Mesodermal cell (in vitro differentiated cells): ENCODE data around the gene PPP1R26.

Experiments used
- H3K27ac ChIP-seq: 2 replicates; pipeline ENCODE4 v1.7.0; 2013; ENCODE audit warnings: mild to moderate bottlenecking, low read depth, low read length, moderate library complexity; ENCODE audit not compliant: severe bottlenecking
- H3K36me3 ChIP-seq: 2 replicates; pipeline ENCODE4 v1.7.1; 2013; ENCODE audit warnings: mild to moderate bottlenecking, low read length, moderate library complexity; ENCODE audit not compliant: control insufficient read depth, insufficient read depth
- H3K4me1 ChIP-seq: one replicate; pipeline ENCODE4 v1.7.1; 2013; ENCODE audit warnings: mild to moderate bottlenecking, low read length; ENCODE audit not compliant: insufficient read depth, control insufficient read depth, poor library complexity, severe bottlenecking
- H3K4me3 ChIP-seq: 2 replicates; pipeline ENCODE4 v1.7.0; 2013; ENCODE audit warnings: low read length, control low read depth, mild to moderate bottlenecking; ENCODE audit not compliant: insufficient read depth, poor library complexity, severe bottlenecking; ENCODE audit errors: extremely low read depth
- H3K9me3 ChIP-seq: 2 replicates; pipeline ENCODE4 v1.7.1; 2013; ENCODE audit warnings: mild to moderate bottlenecking, low read length, moderate library complexity; ENCODE audit not compliant: control insufficient read depth
- WGBS, 2 experiments: methylation state at CpG; one replicate each; pipeline ENCODE4 v1.1.5; 2013; ENCODE audit warnings: missing lambda C conversion rate in 2 of 2; ENCODE audit not compliant: insufficient coverage in 2 of 2; 5-methylcytosine and 5-hydroxymethylcytosine counted together

PPP1R26 gene

DNA sequence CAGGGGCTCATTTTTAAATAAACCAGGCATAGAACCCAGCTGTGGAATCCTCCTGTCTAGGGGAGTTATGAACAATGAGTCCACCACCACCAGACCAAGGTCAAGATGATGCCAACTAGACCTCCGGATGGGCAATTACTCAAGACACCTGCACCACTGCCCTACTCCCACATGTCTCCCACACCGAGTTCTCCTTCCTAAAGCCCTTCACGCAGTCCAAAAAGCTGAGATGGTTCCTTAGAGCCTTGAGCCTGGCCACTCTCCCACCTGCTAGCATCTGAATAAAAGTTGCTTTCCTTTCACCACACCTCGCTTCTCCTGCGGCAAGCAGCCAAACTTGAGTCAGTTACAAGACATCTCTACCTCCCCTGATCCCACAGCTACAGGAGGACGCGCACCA is 15.4 kb upstream of the PPP1R26 start:
- Histone ChIP-seq H3K9me3 (no peaks in the 10 kb centered on the region), H3K27ac (no peak overlapping the region), H3K4me1 (peaks cover 18% of the 10 kb centered on the region), H3K36me3 (no peaks in the 10 kb centered on the region), H3K4me3 (no peak overlapping the region)
- 94 to 98% methylated on average over 4 to 7 of the region's 7 CpGs for WGBS, 2 experiments

DNA sequence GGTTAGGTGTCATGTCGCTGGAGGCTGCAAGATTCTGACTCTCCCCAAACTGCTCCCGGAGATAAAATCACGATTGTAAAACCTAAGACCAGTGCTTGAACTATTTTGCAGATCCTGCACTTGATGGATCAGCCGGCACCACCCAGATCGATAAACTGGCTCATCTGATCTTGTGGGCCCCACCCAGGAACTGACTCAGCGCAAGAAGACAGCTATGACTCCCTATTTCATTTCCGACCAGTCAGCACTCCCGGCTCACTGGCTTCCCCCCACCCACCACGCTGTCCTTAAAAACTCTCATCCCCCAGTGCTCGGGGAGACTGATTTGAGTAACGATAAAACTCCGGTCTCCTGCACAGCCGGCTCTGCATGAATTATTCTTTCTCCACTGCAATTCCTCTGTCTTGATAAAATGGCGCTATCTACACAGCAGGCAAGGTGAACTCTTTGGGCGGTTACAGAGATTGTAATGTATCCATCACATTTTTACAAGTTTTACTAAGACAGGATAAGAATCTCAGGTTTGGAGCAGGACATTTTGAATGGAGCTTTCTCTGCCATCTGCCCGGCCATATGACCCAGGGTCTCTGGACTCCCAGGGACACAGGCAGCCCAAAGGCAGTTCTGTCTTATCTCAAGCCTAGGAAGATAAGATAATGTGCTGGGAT is 10.6 kb upstream of the PPP1R26 start:
- WGBS, 2 experiments, result 80 to 83% methylated on average over 13 to 15 of the region's 16 CpGs
- Histone ChIP-seq H3K36me3 (no peaks in the 10 kb centered on the region), H3K9me3 (no peaks in the 10 kb centered on the region), H3K4me3 (no peak overlapping the region), H3K4me1 (peaks cover 24% of the 10 kb centered on the region), H3K27ac (peak overlapping the region; percentile 72)

DNA sequence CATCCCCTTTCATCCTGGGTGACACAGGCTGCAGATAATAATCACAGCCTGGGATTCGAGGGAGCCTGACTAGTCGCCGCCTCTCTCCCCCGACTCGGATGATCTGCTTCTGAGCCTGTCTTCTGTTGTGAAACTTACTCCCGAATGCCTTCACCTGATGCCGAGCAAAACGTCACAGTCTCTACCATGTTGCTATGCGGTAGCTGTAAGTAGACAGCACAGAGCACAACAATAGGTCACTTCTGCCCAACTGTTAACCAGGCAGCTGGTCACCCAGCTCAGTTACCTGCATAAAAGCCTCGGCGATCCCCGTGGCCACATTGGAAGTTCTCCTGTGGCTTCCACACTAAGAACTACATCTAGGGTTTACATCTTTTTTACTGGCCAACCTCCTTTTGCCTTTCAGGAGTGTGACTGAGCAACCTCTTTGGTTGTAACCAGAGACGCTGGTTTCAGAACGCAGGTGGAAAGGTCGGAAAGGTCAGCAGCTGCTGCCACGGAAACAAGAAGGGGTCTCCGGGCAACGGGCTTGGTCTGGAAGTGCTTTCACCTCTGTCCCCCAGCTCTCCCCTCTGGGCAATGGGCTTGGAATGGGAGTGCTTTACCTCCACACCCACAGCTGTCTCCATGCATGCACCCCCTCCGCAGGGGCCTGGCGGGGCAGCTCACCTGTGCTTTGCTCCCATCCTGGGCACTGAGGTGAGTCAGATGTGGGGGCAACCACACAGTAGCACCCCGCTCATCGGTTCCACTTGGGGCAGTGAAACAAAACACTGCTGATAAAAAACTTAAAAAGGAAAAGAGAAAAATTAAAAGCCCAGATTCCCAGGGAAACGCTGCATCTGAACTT is 7.6 kb upstream of the PPP1R26 start:
- H3K27ac ChIP-seq, result peak overlapping the region; percentile 16
- 81 to 82% methylated on average over 20 to 23 of the region's 23 CpGs for WGBS, 2 experiments
- peaks cover 4% of the 10 kb centered on the region for H3K36me3 ChIP-seq
- peaks cover 27% of the 10 kb centered on the region for H3K4me1 ChIP-seq
- no peaks in the 10 kb centered on the region for H3K9me3 ChIP-seq
- no peak overlapping the region for H3K4me3 ChIP-seq

DNA sequence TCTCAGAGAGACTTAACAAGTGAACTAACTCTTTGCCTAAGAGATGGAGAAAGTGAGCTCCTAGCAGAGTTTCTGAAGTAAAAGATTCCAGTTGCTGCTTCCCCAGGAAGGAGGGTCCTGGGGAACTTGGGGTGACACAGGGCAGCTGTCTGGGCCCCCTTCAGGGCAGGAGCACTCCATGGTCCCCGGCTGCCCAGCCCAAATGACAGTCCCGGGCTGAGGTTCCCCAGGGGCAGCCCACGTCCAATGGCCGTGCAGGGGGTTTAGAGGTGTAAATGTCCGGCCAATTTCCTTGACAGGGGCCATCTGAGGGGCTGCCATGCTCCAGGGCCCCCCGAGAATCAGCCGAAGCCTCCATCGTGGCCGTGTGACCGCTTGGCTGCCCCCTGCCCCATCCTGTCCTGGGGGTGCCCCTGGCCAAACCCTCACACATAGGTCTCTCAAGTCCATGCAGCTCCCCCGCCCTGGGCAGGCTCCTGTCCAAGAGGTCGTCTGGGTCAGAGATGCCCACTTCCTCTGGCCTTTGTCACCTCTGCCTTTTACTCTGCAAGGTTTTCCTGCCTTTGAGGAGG is 5.5 kb upstream of the PPP1R26 start:
- H3K4me3 ChIP-seq, result no peak overlapping the region
- peaks cover 16% of the 10 kb centered on the region for H3K4me1 ChIP-seq
- no peak overlapping the region for H3K27ac ChIP-seq
- peaks cover 4% of the 10 kb centered on the region for H3K36me3 ChIP-seq
- 82 to 94% methylated on average over 11 of the region's 12 CpGs for WGBS, 2 experiments
- no peaks in the 10 kb centered on the region for H3K9me3 ChIP-seq

DNA sequence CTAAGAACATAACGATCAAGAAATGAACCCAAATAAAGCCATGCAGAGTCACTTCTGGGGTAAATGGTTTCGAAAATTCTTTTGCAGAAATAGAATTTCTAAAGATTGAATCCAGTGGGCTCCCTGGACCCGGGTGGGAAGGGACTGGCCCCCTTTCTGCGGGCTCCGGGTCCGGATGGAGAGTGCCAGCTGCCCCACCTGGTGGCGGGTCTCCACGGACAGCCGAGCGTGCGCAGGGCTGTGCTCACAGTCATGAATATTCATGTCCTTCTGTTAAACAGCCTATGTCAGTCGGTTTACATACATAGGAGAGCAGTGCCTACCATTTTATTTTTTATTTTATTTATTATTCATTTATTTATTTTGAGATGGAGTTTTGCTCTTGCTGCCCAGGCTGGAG is 4.7 kb upstream of the PPP1R26 start:
- WGBS, 2 experiments, result 18 to 22% methylated on average over 7 to 11 of the region's 12 CpGs
- peaks cover 4% of the 10 kb centered on the region for H3K36me3 ChIP-seq
- H3K9me3 ChIP-seq, result no peaks in the 10 kb centered on the region
- H3K4me1 ChIP-seq, result peaks cover 11% of the 10 kb centered on the region
- no peak overlapping the region for H3K27ac ChIP-seq
- H3K4me3 ChIP-seq, result no peak overlapping the region

DNA sequence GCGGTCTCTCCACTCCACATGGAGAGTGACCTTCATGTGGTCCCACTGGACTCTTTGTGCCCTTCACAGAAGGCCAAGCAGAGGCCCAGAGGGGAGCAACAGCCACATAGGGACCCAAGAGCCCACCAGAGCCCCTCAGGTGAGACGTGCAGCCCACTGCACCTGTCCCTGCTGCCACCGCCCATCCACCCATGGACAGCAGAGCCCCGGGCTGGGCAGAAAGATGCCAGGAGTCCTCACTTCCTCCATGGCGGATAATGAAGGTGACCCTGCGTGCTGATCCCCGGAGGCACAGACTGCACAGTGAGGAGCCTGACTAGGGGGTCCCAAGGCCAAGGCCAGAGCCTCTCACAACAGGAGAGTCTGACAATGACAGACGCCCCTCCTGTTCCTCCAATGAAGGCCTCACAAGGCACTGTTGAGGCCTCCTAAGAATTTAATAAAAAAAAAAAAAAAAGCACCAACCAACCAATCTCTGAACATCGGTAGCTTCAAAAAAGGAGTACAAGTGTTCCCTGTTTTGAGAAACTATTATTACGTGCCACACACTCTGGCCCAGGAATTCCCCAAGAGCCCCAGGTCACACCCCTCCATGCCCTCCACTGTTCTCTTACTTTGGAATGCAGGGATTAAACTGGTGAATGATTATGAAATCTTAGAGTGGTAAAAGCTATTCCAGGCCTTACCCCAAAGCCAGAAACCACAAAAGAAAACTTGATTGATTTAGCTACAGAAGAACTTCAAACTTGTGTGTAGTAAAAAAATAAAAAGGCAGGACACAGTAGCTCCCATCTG is 2.8 kb upstream of the PPP1R26 start:
- H3K4me1 ChIP-seq, result peaks cover 12% of the 10 kb centered on the region
- no peaks in the 10 kb centered on the region for H3K9me3 ChIP-seq
- no peak overlapping the region for H3K4me3 ChIP-seq
- H3K27ac ChIP-seq, result no peak overlapping the region
- WGBS, 2 experiments, result 86 to 92% methylated on average over 7 to 8 of the region's 10 CpGs
- H3K36me3 ChIP-seq, result peaks cover 4% of the 10 kb centered on the region

DNA sequence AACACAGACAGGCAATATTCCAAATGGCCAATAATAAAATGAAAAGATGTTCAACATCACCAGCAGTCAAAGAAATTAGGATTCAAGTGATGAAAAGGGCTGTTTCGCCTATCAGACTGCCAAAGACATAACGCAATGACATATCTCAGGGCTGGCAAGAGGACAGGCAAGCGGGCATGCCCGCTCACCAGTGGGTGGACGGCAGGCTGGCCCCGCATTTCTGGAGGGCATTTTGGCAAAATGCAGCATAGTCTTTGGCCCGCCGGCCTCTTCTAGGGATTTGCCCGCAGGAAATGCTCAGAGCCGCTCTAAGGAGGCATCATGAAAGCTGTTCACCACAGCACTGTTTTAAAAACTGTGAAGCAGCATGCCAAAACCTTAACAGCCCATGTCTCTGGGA is 1.4 kb upstream of the PPP1R26 start:
- peaks cover 7% of the 10 kb centered on the region for H3K36me3 ChIP-seq
- 88 to 91% methylated on average over 10 of the region's 10 CpGs for WGBS, 2 experiments
- H3K4me3 ChIP-seq, result no peak overlapping the region
- H3K27ac ChIP-seq, result no peak overlapping the region
- no peaks in the 10 kb centered on the region for H3K9me3 ChIP-seq
- peaks cover 8% of the 10 kb centered on the region for H3K4me1 ChIP-seq

DNA sequence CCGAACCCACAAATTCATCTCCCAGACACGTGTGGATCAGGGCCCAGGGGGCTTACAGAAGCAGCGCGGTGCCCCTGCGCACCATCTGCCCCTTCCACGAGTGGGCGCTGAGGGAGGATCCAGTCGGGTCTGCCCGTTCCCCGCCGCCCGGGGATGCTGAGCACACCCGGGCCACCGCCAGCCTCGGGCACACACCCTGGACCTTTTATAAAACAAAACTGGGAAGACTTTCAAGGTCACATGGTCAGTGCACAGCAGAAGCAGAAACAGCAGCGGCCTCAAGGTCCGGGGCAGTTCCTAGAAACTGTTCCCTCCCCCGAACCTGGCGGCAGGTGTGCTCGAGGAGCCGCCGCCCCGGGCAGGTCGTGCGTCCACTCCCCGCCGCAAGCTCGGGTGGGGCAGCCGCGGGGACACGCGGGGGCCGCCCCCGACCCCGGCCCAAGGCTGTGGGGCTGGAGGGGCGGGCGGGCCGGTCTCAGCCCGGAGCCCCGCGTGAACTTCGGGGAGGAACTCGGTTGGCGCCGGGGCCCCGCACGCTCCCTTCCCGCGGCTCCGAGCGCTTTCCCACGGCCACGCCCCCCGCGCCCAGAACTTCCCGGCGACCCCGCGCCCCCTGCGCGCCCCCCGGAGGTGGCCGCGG is 633 bp upstream of the PPP1R26 start:
- 12 to 13% methylated on average over 35 to 40 of the region's 64 CpGs for WGBS, 2 experiments

DNA sequence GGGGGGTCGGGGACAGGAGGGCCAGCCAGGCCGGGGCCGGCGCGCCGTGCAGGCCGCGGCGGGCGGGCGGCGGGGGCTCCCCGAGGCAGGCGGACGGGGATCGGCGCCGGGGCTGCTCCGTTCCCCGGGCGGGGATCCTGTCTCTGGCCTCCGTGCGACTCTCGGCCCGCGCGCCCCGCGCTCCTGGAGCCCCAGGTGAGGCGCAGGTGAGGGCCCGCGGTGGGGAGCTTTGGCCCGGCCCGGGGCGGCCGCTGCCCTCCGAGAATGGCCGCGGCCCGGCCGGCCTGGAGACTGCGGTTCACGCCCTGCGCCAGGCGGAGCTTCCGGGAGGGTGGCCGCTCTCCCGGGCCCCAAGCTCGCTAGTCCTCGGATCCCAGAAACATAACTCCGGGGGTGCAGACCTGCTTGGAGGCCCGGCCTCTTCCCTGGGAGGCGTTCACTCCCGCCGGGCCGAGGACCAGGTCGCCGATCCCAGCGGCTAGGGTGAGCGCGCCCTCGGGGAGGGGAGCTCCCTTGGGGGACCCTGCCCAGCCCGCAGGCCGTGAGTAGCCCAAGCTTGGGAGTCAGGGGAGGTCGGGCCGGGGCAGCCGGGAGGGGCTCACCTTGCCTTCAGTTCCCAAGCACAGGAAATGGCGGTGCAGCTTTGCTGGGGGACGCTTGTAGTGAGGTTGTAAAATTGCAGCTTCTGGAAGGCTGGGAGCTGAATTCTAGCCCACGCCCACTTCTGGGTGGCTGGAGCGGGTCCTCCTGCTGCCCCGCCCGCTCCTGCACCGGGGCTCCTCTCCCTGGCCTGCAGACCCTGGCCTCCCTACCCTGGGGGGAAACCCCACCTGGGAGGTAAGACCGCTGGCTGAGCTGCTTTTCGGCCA is 723 bp downstream of the PPP1R26 start:
- no peaks in the 10 kb centered on the region for H3K9me3 ChIP-seq
- peak overlapping the region; percentile 75 for H3K4me3 ChIP-seq
- H3K36me3 ChIP-seq, result peaks cover 28% of the 10 kb centered on the region
- 1% methylated on average over 45 to 60 of the region's 76 CpGs for WGBS, 2 experiments
- H3K4me1 ChIP-seq, result peaks cover 4% of the 10 kb centered on the region
- H3K27ac ChIP-seq, result no peak overlapping the region

More for the DNA sequence above, 633 bp upstream of the PPP1R26 start:
- Histone ChIP-seq H3K9me3 (no peaks in the 10 kb centered on the region), H3K36me3 (peaks cover 14% of the 10 kb centered on the region), H3K27ac (no peak overlapping the region), H3K4me1 (peaks cover 8% of the 10 kb centered on the region), H3K4me3 (peak overlapping the region; percentile 44)
